ENCODE measurements around the gene CCR2. TPM values are rescaled to one million over a fixed set of nuclear protein-coding genes. Genes with fewer than 3 reads are reported as not detected.

CCR2 gene
- total RNA-seq, 1 experiment from 2014 or later, result not detected

- H2AFZ ChIP-seq, result no peak overlapping the region
- no peak for DNase-seq
- POLR2A ChIA-PET (ENCODE audit: unreplicated experiment), result no interaction called here
- no peaks in the 10 kb centered on the region for H3K9me2 ChIP-seq (ENCODE audit: insufficient read depth)
- no TSS peak for BruUV-seq (replicated peaks)
- intact Hi-C loops (cut with micrococcal nuclease; ENCODE audit: unreplicated experiment), result loop anchor here (1.0 to 10.0 kb wide), 6 partner anchors 158 to 1338 kb away; no protein-coding TSS in a partner anchor
- H3K36me3 ChIP-seq (ENCODE audit: low read depth), result no peaks in the 10 kb centered on the region
- TF ChIP-seq EZH2 (IDR thresholded peaks at IDR 0.05; ENCODE audit: low read depth), result no peak
- TF ChIP-seq, protein P1, sequence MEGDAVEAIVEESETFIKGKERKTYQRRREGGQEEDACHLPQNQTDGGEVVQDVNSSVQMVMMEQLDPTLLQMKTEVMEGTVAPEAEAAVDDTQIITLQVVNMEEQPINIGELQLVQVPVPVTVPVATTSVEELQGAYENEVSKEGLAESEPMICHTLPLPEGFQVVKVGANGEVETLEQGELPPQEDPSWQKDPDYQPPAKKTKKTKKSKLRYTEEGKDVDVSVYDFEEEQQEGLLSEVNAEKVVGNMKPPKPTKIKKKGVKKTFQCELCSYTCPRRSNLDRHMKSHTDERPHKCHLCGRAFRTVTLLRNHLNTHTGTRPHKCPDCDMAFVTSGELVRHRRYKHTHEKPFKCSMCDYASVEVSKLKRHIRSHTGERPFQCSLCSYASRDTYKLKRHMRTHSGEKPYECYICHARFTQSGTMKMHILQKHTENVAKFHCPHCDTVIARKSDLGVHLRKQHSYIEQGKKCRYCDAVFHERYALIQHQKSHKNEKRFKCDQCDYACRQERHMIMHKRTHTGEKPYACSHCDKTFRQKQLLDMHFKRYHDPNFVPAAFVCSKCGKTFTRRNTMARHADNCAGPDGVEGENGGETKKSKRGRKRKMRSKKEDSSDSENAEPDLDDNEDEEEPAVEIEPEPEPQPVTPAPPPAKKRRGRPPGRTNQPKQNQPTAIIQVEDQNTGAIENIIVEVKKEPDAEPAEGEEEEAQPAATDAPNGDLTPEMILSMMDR (conservative IDR thresholded peaks at IDR 0.05), result peak; percentile 76
- no peaks in the 10 kb centered on the region for H4K20me1 ChIP-seq (ENCODE audit: insufficient read depth)
- H3K4me3 ChIP-seq, result no peak overlapping the region
- H3K4me2 ChIP-seq, result no peak overlapping the region
- no peaks in the 10 kb centered on the region for H3K9me3 ChIP-seq (ENCODE audit: insufficient read depth, low read depth)
- H3F3A ChIP-seq (ENCODE audit: insufficient read depth, low read depth), result 0 out of 2 replicates have a peak, but pooled peaks cover 4% of the 10 kb centered on the region
- CTCF ChIA-PET, result interaction anchor here (0.6 kb wide), 2 partner anchors 88 to 186 kb away, joined by 3 to 4 read pairs; no protein-coding TSS in a partner anchor
- H3K27me3 ChIP-seq (ENCODE audit: insufficient read depth, low read depth), result no peaks in the 10 kb centered on the region
- no peak overlapping the region for H3K27ac ChIP-seq
- no peaks in the 10 kb centered on the region for H3K79me2 ChIP-seq (ENCODE audit: low read depth)
- H3K4me1 ChIP-seq (replicated peaks; ENCODE audit: insufficient read depth), result peaks cover 19% of the 10 kb centered on the region
These were observed 18.8 kb downstream of the CCR2 start for GRCh38 chr3:46372492-46373359.

DNA sequence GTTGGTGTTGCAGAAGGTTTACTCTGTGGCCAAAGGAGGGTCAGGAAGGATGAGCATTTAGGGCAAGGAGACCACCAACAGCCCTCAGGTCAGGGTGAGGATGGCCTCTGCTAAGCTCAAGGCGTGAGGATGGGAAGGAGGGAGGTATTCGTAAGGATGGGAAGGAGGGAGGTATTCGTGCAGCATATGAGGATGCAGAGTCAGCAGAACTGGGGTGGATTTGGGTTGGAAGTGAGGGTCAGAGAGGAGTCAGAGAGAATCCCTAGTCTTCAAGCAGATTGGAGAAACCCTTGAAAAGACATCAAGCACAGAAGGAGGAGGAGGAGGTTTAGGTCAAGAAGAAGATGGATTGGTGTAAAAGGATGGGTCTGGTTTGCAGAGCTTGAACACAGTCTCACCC lies 20.8 kb downstream of the CCR2 start:
- Histone ChIP-seq H3K27ac (no peak overlapping the region), H3K4me3 (no peak overlapping the region), H3K4me1 (replicated peaks; ENCODE audit: insufficient read depth) (peaks cover 25% of the 10 kb centered on the region), H3K9me2 (ENCODE audit: insufficient read depth) (no peaks in the 10 kb centered on the region), H3F3A (ENCODE audit: insufficient read depth, low read depth) (0 out of 2 replicates have a peak, but pooled peaks cover 4% of the 10 kb centered on the region), H3K9me3 (ENCODE audit: insufficient read depth, low read depth) (no peaks in the 10 kb centered on the region), H3K36me3 (ENCODE audit: low read depth) (no peaks in the 10 kb centered on the region), H2AFZ (no peak overlapping the region), H3K4me2 (no peak overlapping the region), H3K79me2 (ENCODE audit: low read depth) (no peaks in the 10 kb centered on the region), H4K20me1 (ENCODE audit: insufficient read depth) (no peaks in the 10 kb centered on the region), H3K27me3 (ENCODE audit: insufficient read depth, low read depth) (no peaks in the 10 kb centered on the region)
- POLR2A ChIA-PET (ENCODE audit: unreplicated experiment), result no interaction called here
- CTCF ChIA-PET, result interaction anchor here (1.0 to 1.1 kb wide), 2 partner anchors 287 to 296 kb away, joined by 3 read pairs; no protein-coding TSS in a partner anchor
- DNase-seq, result no peak
- intact Hi-C loops (cut with micrococcal nuclease; ENCODE audit: unreplicated experiment), result loop anchor here (10.0 kb wide), 1 partner anchor 1340 kb away; no protein-coding TSS in a partner anchor
- BruUV-seq (replicated peaks), result no TSS peak
- TF ChIP-seq EZH2 (IDR thresholded peaks at IDR 0.05; ENCODE audit: low read depth), result no peak
- TF ChIP-seq, protein P1 (conservative IDR thresholded peaks at IDR 0.05), result no peak

- Histone ChIP-seq H3K4me3 (no peak overlapping the region), H3K36me3 (ENCODE audit: low read depth) (no peaks in the 10 kb centered on the region), H3K79me2 (ENCODE audit: low read depth) (no peaks in the 10 kb centered on the region), H3K4me1 (replicated peaks; ENCODE audit: insufficient read depth) (peaks cover 22% of the 10 kb centered on the region), H4K20me1 (ENCODE audit: insufficient read depth) (no peaks in the 10 kb centered on the region), H3F3A (ENCODE audit: insufficient read depth, low read depth) (peaks cover 7% of the 10 kb centered on the region; the same call in 1 of the 2 replicates), H2AFZ (no peak overlapping the region), H3K9me3 (ENCODE audit: insufficient read depth, low read depth) (no peaks in the 10 kb centered on the region), H3K9me2 (ENCODE audit: insufficient read depth) (no peaks in the 10 kb centered on the region), H3K4me2 (no peak overlapping the region), H3K27me3 (ENCODE audit: insufficient read depth, low read depth) (no peaks in the 10 kb centered on the region), H3K27ac (no peak overlapping the region)
- POLR2A ChIA-PET (ENCODE audit: unreplicated experiment), result no interaction called here
- TF ChIP-seq, protein P1 (conservative IDR thresholded peaks at IDR 0.05), result no peak
- no peak for TF ChIP-seq EZH2 (IDR thresholded peaks at IDR 0.05; ENCODE audit: low read depth)
- no TSS peak for BruUV-seq (replicated peaks)
- no peak for DNase-seq
- CTCF ChIA-PET, result no interaction called here
- intact Hi-C loops (cut with micrococcal nuclease; ENCODE audit: unreplicated experiment), result loop anchor here (10.0 kb wide), 1 partner anchor 1340 kb away; no protein-coding TSS in a partner anchor
These were observed 21.3 kb downstream of the CCR2 start for GRCh38 chr3:46375218-46375617.
